Effector CD8-positive, alpha-beta T cell (primary cell): ENCODE measurements around the gene KIAA0825.

Source experiments
- DNase-seq: peaks from one replicate; lab custom pipeline; 2025; lab: John Stamatoyannopoulos, UW

The KIAA0825 gene

GRCh38 chr5:94240134-94240533, 378.3 kb downstream of the KIAA0825 start:
- no peak for DNase-seq

- DNase-seq = no peak
Observed at GRCh38 chr5:94239266-94239665, 379.1 kb downstream of the KIAA0825 start.

- no peak for DNase-seq
Observed at GRCh38 chr5:94234987-94235386, 383.4 kb downstream of the KIAA0825 start.

GRCh38 chr5:94228791-94229190, 389.6 kb downstream of the KIAA0825 start:
- DNase-seq = no peak

GRCh38 chr5:94223235-94223634, 395.2 kb downstream of the KIAA0825 start:
- DNase-seq = no peak

- DNase-seq = no peak
Observed at GRCh38 chr5:94218374-94218773, 400.0 kb downstream of the KIAA0825 start.

- no peak for DNase-seq
Observed at GRCh38 chr5:94217745-94218144, 400.7 kb downstream of the KIAA0825 start.

- DNase-seq = no peak
Observed at GRCh38 chr5:94217216-94217615, 401.2 kb downstream of the KIAA0825 start.

GRCh38 chr5:94212476-94212875, 405.9 kb downstream of the KIAA0825 start:
- DNase-seq = no peak

- no peak for DNase-seq
Observed at GRCh38 chr5:94209774-94210355, 408.5 kb downstream of the KIAA0825 start.

- no peak for DNase-seq
Observed at GRCh38 chr5:94209272-94209671, 409.1 kb downstream of the KIAA0825 start.

- no peak for DNase-seq
Observed at GRCh38 chr5:94199566-94199965, 418.8 kb downstream of the KIAA0825 start.

- no peak for DNase-seq
Observed at GRCh38 chr5:94197970-94198369, 420.4 kb downstream of the KIAA0825 start.

GRCh38 chr5:94196953-94197352, 421.5 kb downstream of the KIAA0825 start:
- DNase-seq = no peak

GRCh38 chr5:94192658-94193391, 425.6 kb downstream of the KIAA0825 start:
- DNase-seq = no peak

- DNase-seq = no peak
Observed at GRCh38 chr5:94191604-94192003, 426.8 kb downstream of the KIAA0825 start.

- DNase-seq = no peak
Observed at GRCh38 chr5:94188725-94189124, 429.7 kb downstream of the KIAA0825 start.

- no peak for DNase-seq
Observed at GRCh38 chr5:94184870-94185269, 433.5 kb downstream of the KIAA0825 start.

- DNase-seq = no peak
Observed at GRCh38 chr5:94181895-94182294, 436.5 kb downstream of the KIAA0825 start.

GRCh38 chr5:94180761-94181160, 437.6 kb downstream of the KIAA0825 start:
- no peak for DNase-seq

- no peak for DNase-seq
Observed at GRCh38 chr5:94175912-94176311, 442.5 kb downstream of the KIAA0825 start.

- DNase-seq = no peak
Observed at GRCh38 chr5:94174748-94175411, 443.5 kb downstream of the KIAA0825 start.

- no peak for DNase-seq
Observed at GRCh38 chr5:94173100-94173499, 445.3 kb downstream of the KIAA0825 start.
